ENCODE measurements around the gene PMS1. TPM values are rescaled to one million over a fixed set of nuclear protein-coding genes. Genes with fewer than 3 reads are reported as not detected.

PMS1 gene
- total and polyA plus RNA-seq, 3 experiments from 2014 or later: 20.7 to 45.0 (median 42.8) TPM

DNA sequence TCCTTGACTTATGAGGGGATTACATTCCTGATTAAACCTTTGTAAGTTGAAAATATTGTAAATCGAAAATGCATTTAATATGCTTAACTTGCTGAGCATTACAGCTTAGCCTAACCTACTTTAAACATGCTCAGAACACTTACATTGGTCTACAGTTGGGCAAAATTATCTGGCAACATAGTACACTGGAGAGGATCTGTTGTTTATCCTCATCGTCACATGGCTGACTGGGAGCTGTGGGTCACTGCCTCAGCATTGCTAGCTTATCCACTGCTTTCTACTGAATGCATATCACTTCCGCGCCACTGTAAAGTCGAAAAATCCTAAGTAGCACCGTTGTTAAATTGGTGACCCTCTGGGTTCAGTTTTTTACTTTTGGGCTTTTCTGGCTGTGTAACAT, 13.7 kb downstream of the PMS1 start:
- H3K9me3 ChIP-seq (ENCODE audit: low read length): no peaks in the 10 kb centered on the region
- no peak overlapping the region for H3K4me3 Mint-ChIP-seq
- H3K4me3 ChIP-seq (ENCODE audit: low read length): no peak overlapping the region
- H3K27ac Mint-ChIP-seq: peak overlapping the region in 1 of 8 donors; percentile 15
- peaks cover 17% of the 10 kb centered on the region for H3K36me3 ChIP-seq (ENCODE audit: insufficient read depth, low read length)
- CTCF ChIA-PET: interaction anchor here (1.2 to 1.4 kb wide), 2 partner anchors 35 to 47 kb away, joined by 3 to 4 read pairs; partner anchors contain the start of gene OSGEPL1
- H3K27me3 ChIP-seq (ENCODE audit: insufficient read depth, low read length, poor library complexity, severe bottlenecking): no peaks in the 10 kb centered on the region
- H3K4me1 ChIP-seq (ENCODE audit: insufficient read depth, low read length): no peaks in the 10 kb centered on the region
- DNase-seq: no peak
- POLR2A ChIA-PET: no interaction called here
- H3K4me1 Mint-ChIP-seq: peaks cover 8 to 33% (median 19%) of the 10 kb centered on the region in 3 donors
- peaks cover 3 to 65% (median 26%) of the 10 kb centered on the region in 3 donors for H3K36me3 Mint-ChIP-seq
- no peak overlapping the region for H3K27ac ChIP-seq (ENCODE audit: low read depth, low read length)
- no peaks in the 10 kb centered on the region for H3K27me3 Mint-ChIP-seq
- H3K9me3 Mint-ChIP-seq: no peaks in the 10 kb centered on the region

GRCh38 chr2:189798312-189799029, 14.2 kb downstream of the PMS1 start:
- Histone ChIP-seq H3K4me3 (ENCODE audit: low read length) (no peak overlapping the region), H3K4me1 (ENCODE audit: insufficient read depth, low read length) (no peaks in the 10 kb centered on the region), H3K27ac (ENCODE audit: low read depth, low read length) (no peak overlapping the region), H3K36me3 (ENCODE audit: insufficient read depth, low read length) (peaks cover 11% of the 10 kb centered on the region), H3K9me3 (ENCODE audit: low read length) (no peaks in the 10 kb centered on the region), H3K27me3 (ENCODE audit: insufficient read depth, low read length, poor library complexity, severe bottlenecking) (no peaks in the 10 kb centered on the region)
- Mint-ChIP-seq H3K27me3 (no peaks in the 10 kb centered on the region), H3K27ac (no peak overlapping the region), H3K36me3 (peaks cover 0 to 63% (median 20%) of the 10 kb centered on the region in 3 donors), H3K9me3 (no peaks in the 10 kb centered on the region), H3K4me1 (peaks cover 5 to 28% (median 15%) of the 10 kb centered on the region in 3 donors), H3K4me3 (no peak overlapping the region)
- ChIA-PET POLR2A (interaction anchor here (0.6 kb wide), 1 partner anchor 114 kb away, joined by 7 read pairs; no protein-coding TSS in a partner anchor), CTCF (interaction anchor here (0.8 to 1.4 kb wide), 4 partner anchors 11 to 48 kb away, joined by 3 to 5 read pairs (median 4); partner anchors contain the start of genes ORMDL1, OSGEPL1 and PMS1)
- no peak for DNase-seq

DNA sequence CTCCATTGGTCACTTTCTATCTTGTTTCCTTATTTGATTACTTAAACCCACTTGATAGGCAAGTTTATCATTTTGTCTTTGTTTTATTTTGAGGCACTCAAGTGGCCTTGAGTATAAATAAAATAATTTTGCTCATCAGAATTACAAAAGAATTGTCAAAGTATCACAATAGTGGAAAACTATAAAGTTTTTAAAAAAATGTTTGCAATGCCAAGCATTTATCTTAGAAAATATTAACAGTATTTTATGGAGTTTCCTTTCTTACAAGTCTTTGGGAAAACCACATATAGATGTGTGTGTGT, 14.7 kb downstream of the PMS1 start:
- Mint-ChIP-seq H3K36me3 (peaks cover 0 to 63% (median 20%) of the 10 kb centered on the region in 3 donors), H3K4me1 (peaks cover 5 to 28% (median 15%) of the 10 kb centered on the region in 3 donors), H3K9me3 (no peaks in the 10 kb centered on the region), H3K27ac (no peak overlapping the region), H3K4me3 (no peak overlapping the region), H3K27me3 (no peaks in the 10 kb centered on the region)
- no peaks in the 10 kb centered on the region for H3K9me3 ChIP-seq (ENCODE audit: low read length)
- H3K27ac ChIP-seq (ENCODE audit: low read depth, low read length): no peak overlapping the region
- ChIA-PET POLR2A (interaction anchor here (0.6 kb wide), 1 partner anchor 114 kb away, joined by 7 read pairs; no protein-coding TSS in a partner anchor), CTCF (interaction anchor here (0.8 to 1.4 kb wide), 4 partner anchors 11 to 48 kb away, joined by 3 to 5 read pairs (median 4); partner anchors contain the start of genes ORMDL1, OSGEPL1 and PMS1)
- H3K27me3 ChIP-seq (ENCODE audit: insufficient read depth, low read length, poor library complexity, severe bottlenecking): no peaks in the 10 kb centered on the region
- H3K4me1 ChIP-seq (ENCODE audit: insufficient read depth, low read length): no peaks in the 10 kb centered on the region
- H3K36me3 ChIP-seq (ENCODE audit: insufficient read depth, low read length): peaks cover 9% of the 10 kb centered on the region
- no peak overlapping the region for H3K4me3 ChIP-seq (ENCODE audit: low read length)
- no peak for DNase-seq

- Mint-ChIP-seq H3K27ac (no peak overlapping the region), H3K4me3 (no peak overlapping the region), H3K36me3 (peaks cover 0 to 65% (median 20%) of the 10 kb centered on the region in 3 donors), H3K4me1 (peaks cover 5 to 28% (median 15%) of the 10 kb centered on the region in 3 donors), H3K27me3 (no peaks in the 10 kb centered on the region), H3K9me3 (no peaks in the 10 kb centered on the region)
- Histone ChIP-seq H3K27me3 (ENCODE audit: insufficient read depth, low read length, poor library complexity, severe bottlenecking) (no peaks in the 10 kb centered on the region), H3K4me3 (ENCODE audit: low read length) (no peak overlapping the region), H3K4me1 (ENCODE audit: insufficient read depth, low read length) (no peaks in the 10 kb centered on the region), H3K9me3 (ENCODE audit: low read length) (no peaks in the 10 kb centered on the region), H3K36me3 (ENCODE audit: insufficient read depth, low read length) (peaks cover 9% of the 10 kb centered on the region), H3K27ac (ENCODE audit: low read depth, low read length) (no peak overlapping the region)
- ChIA-PET POLR2A (no interaction called here), CTCF (interaction anchor here (1.4 kb wide), 1 partner anchor 12 kb away, joined by 5 read pairs; no protein-coding TSS in a partner anchor)
- DNase-seq: no peak
Measured at GRCh38 chr2:189799531-189799930, 15.3 kb downstream of the PMS1 start.

DNA sequence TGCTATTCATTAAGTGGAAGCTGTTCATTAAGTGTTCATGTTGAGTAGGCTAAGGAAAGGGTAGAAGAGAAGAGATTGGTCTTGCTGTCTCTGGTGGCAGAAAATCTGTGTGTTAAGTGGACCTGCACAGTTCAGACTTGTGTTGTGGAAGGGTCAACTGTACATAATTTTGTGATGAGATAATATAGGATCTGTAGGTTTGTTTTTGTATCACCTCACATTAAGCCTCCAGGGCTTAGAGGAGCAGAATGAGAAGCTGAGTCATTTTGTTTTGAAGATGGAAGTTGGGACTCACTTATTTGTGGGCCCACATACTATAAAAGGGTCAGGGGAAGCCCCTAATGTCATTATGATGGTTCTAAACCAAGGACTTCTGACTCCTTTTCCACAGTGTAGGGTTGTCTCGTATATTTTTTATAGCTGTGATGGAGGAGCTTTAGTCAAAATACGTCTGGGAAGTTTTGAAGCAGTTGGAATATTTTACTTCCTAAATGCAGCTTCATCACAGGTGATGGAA, 18.2 kb downstream of the PMS1 start:
- CTCF ChIA-PET: no interaction called here
- POLR2A ChIA-PET: no interaction called here
- Mint-ChIP-seq H3K27ac (peak overlapping the region in 2 of 8 donors; percentile 26 to 68), H3K4me1 (peaks cover 5 to 28% (median 15%) of the 10 kb centered on the region in 3 donors), H3K9me3 (no peaks in the 10 kb centered on the region), H3K36me3 (peaks cover 0 to 55% (median 13%) of the 10 kb centered on the region in 3 donors), H3K4me3 (no peak overlapping the region), H3K27me3 (no peaks in the 10 kb centered on the region)
- H3K4me3 ChIP-seq (ENCODE audit: low read length): no peak overlapping the region
- no peak overlapping the region for H3K27ac ChIP-seq (ENCODE audit: low read depth, low read length)
- H3K4me1 ChIP-seq (ENCODE audit: insufficient read depth, low read length): no peaks in the 10 kb centered on the region
- DNase-seq: no peak
- no peaks in the 10 kb centered on the region for H3K9me3 ChIP-seq (ENCODE audit: low read length)
- H3K36me3 ChIP-seq (ENCODE audit: insufficient read depth, low read length): peaks cover 5% of the 10 kb centered on the region
- H3K27me3 ChIP-seq (ENCODE audit: insufficient read depth, low read length, poor library complexity, severe bottlenecking): no peaks in the 10 kb centered on the region

DNA sequence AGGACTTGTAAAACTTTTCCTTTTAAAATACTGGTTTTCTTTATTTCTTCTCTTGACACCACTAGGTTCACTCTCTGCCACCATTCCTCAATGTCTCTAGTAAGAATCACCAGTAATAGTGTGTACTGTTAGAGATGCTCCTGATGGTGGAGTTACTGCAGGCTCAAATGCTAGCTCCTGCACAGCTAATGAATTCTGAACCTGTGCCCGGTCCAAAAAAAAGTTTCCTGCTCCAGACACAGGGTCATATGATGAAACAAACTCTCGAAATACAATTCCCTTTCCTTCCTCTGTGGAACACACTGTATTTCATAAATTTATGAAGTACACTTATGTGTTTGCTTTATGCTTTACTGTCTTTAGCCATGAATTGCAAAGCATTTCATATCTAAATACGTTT, 19.2 kb downstream of the PMS1 start:
- Histone ChIP-seq H3K4me3 (ENCODE audit: low read length) (no peak overlapping the region), H3K27ac (ENCODE audit: low read depth, low read length) (no peak overlapping the region), H3K9me3 (ENCODE audit: low read length) (no peaks in the 10 kb centered on the region), H3K36me3 (ENCODE audit: insufficient read depth, low read length) (peaks cover 5% of the 10 kb centered on the region), H3K27me3 (ENCODE audit: insufficient read depth, low read length, poor library complexity, severe bottlenecking) (no peaks in the 10 kb centered on the region), H3K4me1 (ENCODE audit: insufficient read depth, low read length) (no peaks in the 10 kb centered on the region)
- no peaks in the 10 kb centered on the region for H3K9me3 Mint-ChIP-seq
- peaks cover 5 to 19% (median 9%) of the 10 kb centered on the region in 3 donors for H3K4me1 Mint-ChIP-seq
- H3K27me3 Mint-ChIP-seq: no peaks in the 10 kb centered on the region
- ChIA-PET POLR2A (no interaction called here), CTCF (no interaction called here)
- H3K27ac Mint-ChIP-seq: no peak overlapping the region
- H3K36me3 Mint-ChIP-seq: peaks cover 0 to 50% (median 7%) of the 10 kb centered on the region in 3 donors
- H3K4me3 Mint-ChIP-seq: no peak overlapping the region
- no peak for DNase-seq

DNA sequence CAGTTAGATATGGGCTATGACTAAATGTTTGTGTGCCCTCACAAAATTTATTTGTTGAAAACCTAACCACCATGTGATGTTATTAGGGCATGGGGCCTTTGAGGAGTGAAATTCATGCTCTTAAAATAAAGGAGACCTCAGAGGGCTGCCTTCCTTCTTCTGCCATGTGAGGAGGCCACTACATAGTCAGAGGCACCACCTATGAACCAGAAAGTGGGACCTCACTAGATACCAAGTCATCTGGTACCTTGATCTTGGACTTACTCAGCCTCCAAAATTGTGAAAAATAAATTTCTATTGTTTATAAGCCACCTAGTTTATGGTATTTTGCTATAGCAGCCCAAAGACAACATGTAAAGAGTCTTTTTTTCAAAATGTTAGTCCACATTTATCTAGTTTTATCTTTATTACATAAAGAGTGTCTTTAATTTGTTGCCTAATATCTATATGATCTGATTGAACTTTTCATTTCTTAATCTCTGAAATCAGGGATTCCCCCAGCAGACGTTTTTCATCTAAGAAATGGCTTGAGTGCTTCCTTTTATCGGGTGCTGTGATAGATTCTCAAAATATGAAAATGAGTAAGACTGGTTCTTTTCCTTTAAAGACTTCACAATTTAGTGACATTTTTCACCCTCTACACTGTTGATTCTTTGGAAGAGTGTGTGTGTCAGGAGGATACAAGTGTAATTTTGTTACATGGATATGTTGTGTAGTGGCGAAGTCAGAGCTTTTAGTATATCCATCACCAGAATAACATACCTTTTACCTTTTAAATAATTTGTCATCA, 34.2 kb downstream of the PMS1 start:
- Mint-ChIP-seq H3K9me3 (no peaks in the 10 kb centered on the region), H3K4me3 (no peak overlapping the region), H3K27me3 (no peaks in the 10 kb centered on the region), H3K36me3 (peaks cover 13 to 64% (median 22%) of the 10 kb centered on the region in 3 donors), H3K4me1 (peaks cover 3 to 12% (median 7%) of the 10 kb centered on the region in 3 donors), H3K27ac (peak overlapping the region in 2 of 8 donors; percentile 1 to 54)
- no peak overlapping the region for H3K4me3 ChIP-seq (ENCODE audit: low read length)
- H3K27me3 ChIP-seq (ENCODE audit: insufficient read depth, low read length, poor library complexity, severe bottlenecking): no peaks in the 10 kb centered on the region
- H3K36me3 ChIP-seq (ENCODE audit: insufficient read depth, low read length): no peaks in the 10 kb centered on the region
- no peak overlapping the region for H3K27ac ChIP-seq (ENCODE audit: low read depth, low read length)
- ChIA-PET POLR2A (no interaction called here), CTCF (no interaction called here)
- no peaks in the 10 kb centered on the region for H3K9me3 ChIP-seq (ENCODE audit: low read length)
- H3K4me1 ChIP-seq (ENCODE audit: insufficient read depth, low read length): no peaks in the 10 kb centered on the region
- DNase-seq: no peak

- DNase-seq: no peak
- ChIA-PET POLR2A (no interaction called here), CTCF (no interaction called here)
- H3K27ac ChIP-seq (ENCODE audit: low read depth, low read length): no peak overlapping the region
- H3K27ac Mint-ChIP-seq: peak overlapping the region in 2 of 8 donors; percentile 14 to 28
- H3K4me1 Mint-ChIP-seq: peaks cover 3 to 12% (median 7%) of the 10 kb centered on the region in 3 donors
- peaks cover 13 to 59% (median 18%) of the 10 kb centered on the region in 3 donors for H3K36me3 Mint-ChIP-seq
- H3K4me3 ChIP-seq (ENCODE audit: low read length): no peak overlapping the region
- no peaks in the 10 kb centered on the region for H3K36me3 ChIP-seq (ENCODE audit: insufficient read depth, low read length)
- H3K4me1 ChIP-seq (ENCODE audit: insufficient read depth, low read length): no peaks in the 10 kb centered on the region
- no peaks in the 10 kb centered on the region for H3K9me3 ChIP-seq (ENCODE audit: low read length)
- H3K9me3 Mint-ChIP-seq: no peaks in the 10 kb centered on the region
- no peak overlapping the region for H3K4me3 Mint-ChIP-seq
- no peaks in the 10 kb centered on the region for H3K27me3 Mint-ChIP-seq
- H3K27me3 ChIP-seq (ENCODE audit: insufficient read depth, low read length, poor library complexity, severe bottlenecking): no peaks in the 10 kb centered on the region
Measured at GRCh38 chr2:189819297-189819704, 35.1 kb downstream of the PMS1 start.

Data from CD8-positive, alpha-beta memory T cell (primary cell).